Spleen (tissue), 7 donors: ENCODE measurements around the gene NIPBL.
"Not testable (repeated sequence)": the region's sequence is repeated elsewhere in the genome, so short reads cannot be mapped to it uniquely, and the experiment has no call there.

Source experiments
- CTCF ChIP-seq, 11 experiments: fragments of 200-600 bp in 7 of 11; fragments of 450-650 bp in 4 of 11; sonication (generic) in 4 of 11; IDR thresholded peaks in 8 of 11; conservative IDR thresholded peaks in 3 of 11; 1 replicate in 7 of 11; 2 replicates in 4 of 11; pipeline versions ENCODE4 v1.4.0 to v1.8.0; 2016 to 2021; ENCODE audit warnings: antibody characterized with exemption in 11 of 11, inconsistent platforms in 4 of 11, mild to moderate bottlenecking in 1 of 11
- POLR2AphosphoS5 ChIP-seq, 3 donors: sonication (generic); formaldehyde crosslinking; IDR thresholded peaks; one replicate each; pipeline ENCODE4 v1.5.1; 2017; ENCODE audit warnings: antibody characterized with exemption in 3 of 3
- donor health status: DM: no; HTN: no; CAD: no; lungs with moderate emphysema.
- donor health status: DM: no; HTN: no; CAD: no.
- donor health status: DM: no; HTN: no; CAD: no.

GRCh38 chr5:36892085-36892830 is 15.7 kb downstream of the NIPBL start:
- TF ChIP-seq CTCF (IDR thresholded peaks at IDR 0.05 in 8 of 11, conservative IDR thresholded peaks at IDR 0.05 in 3 of 11); POLR2AphosphoS5 (IDR thresholded peaks at IDR 0.05): not testable (repeated sequence)
